ENCODE measurements around the gene CYP26C1.

Gene CYP26C1

DNA sequence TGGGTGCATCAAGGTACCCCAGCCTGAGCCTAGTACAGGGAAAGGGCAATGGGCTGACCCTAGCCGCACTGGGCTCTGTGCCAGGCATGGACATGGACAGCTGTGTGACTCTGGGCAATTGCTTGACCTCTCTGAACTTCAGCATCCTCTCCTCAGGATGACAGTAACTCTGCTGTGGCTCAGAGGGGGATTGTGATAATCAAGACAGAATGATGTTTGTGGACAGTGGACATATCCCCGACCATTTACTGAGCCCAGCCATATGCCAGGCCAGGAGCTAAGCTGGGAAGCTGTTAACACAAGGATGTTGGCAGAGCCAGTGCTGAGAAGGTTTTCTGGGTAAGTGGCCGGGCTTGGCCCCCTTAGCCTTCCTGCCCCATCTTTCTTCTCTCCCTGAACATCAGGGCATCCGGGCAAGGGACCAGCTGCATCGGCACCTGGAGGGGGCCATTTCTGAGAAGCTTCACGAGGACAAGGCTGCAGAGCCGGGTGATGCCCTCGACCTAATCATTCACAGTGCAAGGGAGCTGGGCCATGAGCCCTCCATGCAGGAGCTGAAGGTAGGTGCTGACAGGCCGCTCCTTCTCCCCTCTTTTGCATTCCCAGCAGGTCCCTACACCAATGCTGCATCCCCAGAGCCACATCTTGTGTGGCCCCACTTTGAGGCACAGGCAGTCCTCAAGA is 3.5 kb downstream of the CYP26C1 start:
- DNase-seq (ENCODE audit: low read depth in 1 of 2, low spot score in 1 of 2): no peak

DNA sequence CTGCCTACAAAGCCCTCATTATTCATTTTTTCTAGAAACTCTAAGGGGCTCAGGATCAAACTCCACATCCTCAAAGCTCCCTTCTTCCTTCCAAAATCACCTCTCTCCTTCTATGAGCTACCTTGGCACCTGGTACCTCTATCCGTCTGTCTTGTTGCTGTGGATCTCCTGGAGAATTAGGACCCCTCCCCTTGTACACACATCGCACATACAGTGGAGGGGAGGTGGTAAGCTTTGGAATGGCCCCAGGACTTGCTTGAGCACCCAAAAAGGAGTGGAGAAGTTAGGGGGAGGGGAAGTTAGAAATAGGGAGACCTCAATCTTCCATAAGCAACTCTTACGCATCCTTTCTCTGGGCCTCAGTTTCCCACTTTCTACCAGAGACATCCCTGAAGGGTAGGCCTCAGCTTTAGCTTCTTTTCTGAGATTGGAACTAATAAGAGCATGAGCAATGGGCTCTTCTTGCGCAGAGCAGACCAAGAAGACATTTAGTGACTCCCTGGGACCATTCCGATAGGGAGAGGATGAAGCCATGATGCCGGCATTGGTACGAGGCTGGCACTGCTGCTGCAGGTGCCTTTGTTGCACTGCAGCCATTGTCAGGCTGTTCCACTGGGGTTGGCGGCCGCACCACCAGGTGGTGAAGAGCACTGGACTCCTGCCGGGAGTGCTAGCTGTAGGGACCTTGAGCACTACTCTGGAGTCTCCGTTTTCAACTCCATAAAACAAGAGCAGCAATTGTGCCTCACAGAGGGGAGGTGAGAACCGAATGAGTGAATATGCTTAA is 4.5 kb downstream of the CYP26C1 start:
- DNase-seq (ENCODE audit: low read depth in 1 of 2, low spot score in 1 of 2): no peak

DNA sequence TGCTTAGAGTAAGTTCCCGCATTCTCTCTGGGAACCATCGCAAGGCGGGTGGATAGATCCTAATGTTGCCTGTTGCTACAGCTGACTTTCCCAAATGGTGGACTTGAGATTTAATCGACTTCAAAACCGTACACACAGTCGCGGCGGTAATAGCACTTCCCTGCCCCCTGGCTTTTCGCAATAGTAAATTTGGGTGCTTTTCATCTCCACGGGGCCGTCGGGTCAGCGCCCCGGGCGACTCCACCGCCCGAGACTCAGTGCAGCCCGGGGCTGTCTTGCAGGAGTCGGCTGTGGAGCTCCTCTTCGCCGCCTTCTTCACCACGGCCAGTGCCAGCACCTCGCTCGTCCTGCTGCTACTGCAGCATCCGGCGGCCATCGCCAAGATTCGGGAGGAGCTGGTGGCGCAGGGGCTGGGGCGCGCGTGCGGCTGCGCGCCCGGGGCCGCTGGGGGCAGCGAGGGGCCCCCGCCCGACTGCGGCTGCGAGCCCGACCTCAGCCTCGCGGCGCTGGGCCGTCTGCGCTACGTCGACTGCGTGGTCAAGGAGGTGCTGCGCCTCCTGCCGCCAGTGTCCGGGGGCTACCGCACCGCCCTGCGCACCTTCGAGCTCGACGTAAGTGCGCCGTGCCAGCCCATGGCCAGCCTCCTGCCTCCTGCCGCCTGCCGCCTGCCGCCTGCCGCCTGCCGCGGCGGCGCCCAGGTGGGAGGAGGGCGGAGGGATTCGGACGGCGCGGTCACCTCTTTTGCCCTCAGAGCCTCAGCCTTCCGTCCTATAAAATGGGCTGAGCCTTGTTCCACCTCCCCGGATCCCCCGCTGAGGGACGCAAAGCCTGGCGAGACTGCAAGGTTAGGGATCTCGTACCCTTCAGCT is 5.3 kb downstream of the CYP26C1 start:
- no peak for DNase-seq (ENCODE audit: low read depth in 1 of 2, low spot score in 1 of 2)

DNA sequence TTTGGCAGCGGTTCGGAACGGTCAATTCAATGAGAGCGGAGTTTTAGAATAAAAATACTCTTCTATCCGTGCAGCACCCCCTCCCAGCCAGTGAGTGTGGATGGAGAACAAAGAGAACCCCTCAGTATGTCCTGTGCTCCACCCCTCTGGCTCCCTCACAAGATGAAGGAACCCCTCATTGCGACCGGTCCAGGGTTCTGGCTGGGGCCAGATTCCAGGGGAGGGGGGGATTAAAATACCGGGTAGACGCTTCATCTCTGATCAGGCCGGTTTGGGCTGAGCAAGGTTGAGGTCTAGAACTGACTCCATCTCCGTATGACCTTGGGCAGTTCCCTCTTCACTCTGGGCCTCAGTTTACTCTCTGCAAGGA is 5.9 kb downstream of the CYP26C1 start:
- no peak for DNase-seq (ENCODE audit: low read depth in 1 of 2, low spot score in 1 of 2)

DNA sequence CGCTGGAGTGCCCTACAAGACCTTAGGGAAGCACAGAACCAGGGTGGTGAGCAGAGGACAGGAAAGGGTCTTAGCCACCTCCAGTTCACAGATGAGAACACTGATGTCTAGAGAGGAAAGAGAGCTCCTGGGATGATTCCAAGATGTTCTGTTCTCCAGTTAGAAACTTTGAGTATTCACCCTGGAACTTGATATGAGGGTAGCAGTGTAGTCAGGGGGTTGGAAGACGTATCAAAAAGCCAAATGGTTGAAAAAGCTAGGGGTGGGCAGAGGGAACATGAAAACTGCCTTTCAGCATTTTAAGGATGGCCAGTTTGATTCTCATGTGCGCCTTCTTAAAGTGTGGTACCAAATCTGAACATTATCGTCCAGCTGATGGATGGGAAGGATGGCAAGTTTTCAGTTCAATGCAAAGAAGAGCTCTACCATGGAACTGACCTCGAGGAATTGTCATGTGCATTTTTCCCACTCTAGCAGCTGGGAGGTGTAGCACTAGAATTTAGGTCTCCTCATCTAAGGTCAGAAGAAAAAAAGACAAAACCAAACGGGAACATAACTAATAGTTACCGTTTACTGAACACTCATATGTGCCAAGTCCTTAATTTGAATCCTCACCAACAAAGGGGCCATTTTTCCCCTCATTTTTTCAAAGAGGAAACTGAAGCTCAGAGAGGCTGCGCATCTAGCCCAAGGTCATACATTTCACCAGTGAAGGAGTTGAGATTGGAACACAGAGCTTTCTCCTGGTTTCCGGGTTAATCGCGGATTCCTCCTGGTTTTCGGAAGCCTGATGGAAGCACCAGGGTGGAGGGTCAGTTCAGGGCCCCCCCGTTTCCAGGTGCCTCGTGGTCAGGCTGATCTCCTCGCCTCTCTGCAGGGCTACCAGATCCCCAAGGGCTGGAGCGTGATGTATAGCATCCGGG is 7.1 kb downstream of the CYP26C1 start:
- no peak for DNase-seq (ENCODE audit: low read depth in 1 of 2, low spot score in 1 of 2)

DNA sequence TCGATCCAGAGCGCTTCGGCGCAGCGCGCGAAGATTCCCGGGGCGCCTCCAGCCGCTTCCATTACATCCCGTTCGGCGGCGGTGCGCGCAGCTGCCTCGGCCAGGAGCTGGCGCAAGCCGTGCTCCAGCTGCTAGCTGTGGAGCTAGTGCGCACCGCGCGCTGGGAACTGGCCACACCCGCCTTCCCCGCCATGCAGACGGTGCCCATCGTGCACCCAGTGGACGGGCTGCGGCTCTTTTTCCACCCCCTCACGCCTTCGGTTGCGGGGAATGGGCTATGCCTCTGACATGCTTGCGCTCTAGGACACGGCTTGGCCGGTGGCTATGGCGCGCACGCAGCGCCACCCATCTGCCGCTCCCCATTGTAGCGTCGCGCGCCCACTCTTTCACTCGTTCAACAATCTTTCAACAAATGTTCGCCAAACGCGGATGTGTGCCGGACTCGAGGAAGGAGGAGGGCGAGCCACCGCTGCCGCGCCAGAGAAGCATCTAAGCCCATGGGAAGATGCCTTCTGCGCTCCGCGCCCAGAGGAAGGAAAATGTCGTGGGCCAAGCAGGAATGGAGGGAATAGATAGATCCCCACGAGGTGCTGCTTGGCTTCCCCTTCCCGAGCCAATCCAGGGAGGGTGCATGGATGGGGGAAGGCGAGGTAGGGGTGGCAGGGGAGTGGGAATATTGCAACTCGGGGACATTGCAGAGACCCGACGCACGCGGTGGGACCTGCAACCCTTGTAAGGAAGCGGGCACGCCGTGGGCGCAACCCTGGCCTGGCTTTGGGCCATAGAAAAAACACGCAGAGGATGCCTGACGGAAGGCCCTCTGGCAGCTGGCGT is 8.0 kb downstream of the CYP26C1 start:
- DNase-seq (ENCODE audit: low read depth in 1 of 2, low spot score in 1 of 2): no peak

DNA sequence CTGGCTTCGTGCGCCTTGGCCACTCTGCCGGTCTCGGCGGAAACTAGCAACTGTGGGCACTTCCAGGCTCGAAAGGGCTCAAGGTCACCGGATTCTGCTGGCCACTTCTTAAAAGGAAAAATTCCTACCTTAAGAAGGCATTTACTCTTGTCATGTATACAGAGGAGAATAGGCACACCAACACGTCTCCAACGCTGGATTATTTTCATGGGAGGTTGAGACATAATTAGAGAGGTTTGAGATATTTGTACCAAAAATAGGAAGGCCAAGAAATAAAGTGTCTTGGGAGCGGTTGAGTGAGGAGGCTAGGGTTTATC is 8.6 kb downstream of the CYP26C1 start:
- DNase-seq (ENCODE audit: low read depth in 1 of 2, low spot score in 1 of 2): no peak

DNA sequence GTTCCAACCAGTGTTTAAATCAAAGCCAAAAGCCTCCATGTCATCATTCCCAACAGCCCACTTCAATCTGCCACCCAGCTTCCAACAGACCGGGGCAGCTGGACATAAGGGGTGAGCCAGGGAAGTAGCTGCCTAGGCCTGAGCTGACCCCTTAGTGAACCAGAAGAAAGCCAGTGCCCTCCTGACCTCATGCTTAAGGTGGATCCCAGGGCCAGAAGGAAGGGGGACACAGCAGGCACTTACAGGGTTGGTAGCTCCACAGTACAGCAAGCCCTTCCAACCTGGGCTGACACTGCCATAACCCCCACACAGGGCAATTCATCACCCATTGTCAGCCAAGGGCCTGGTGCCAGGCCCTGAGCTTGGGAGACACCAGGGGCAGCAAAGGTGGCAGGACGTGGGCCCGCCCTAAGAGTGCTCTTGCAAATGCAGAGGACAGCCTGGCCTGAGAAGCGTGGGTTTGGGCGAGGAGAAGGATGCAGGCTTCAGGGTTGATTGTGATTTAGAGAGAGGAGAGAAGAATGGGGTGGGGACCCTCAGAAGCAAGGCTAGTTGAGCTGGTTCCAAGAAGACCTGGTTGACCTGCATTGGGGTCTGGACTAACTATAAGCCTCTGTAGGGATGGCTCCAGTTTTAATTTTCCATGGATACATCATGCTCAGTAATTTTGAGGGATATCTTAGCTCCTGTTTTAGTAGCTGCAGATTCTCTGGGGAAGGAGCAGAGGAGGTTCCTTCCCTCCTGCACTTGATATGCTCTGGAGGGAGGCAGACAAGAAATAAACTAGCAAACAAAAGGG is 10.0 kb downstream of the CYP26C1 start:
- DNase-seq (ENCODE audit: low read depth in 1 of 2, low spot score in 1 of 2): no peak

DNA sequence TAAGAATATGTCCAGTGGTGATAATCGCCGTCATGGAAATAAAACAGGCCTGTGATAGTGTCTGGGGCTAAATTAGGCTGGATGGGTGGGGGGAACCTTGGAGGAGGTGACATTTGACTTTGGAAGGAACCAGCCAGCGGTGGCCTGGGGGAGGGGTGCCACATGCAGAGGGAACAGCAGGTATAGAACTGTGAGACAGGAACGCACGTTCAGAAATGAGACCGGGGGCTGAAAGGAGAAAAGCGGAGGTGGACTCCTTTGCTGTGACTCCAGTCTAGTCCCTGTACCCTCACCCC is 10.5 kb downstream of the CYP26C1 start:
- DNase-seq (ENCODE audit: low read depth in 1 of 2, low spot score in 1 of 2): no peak

DNA sequence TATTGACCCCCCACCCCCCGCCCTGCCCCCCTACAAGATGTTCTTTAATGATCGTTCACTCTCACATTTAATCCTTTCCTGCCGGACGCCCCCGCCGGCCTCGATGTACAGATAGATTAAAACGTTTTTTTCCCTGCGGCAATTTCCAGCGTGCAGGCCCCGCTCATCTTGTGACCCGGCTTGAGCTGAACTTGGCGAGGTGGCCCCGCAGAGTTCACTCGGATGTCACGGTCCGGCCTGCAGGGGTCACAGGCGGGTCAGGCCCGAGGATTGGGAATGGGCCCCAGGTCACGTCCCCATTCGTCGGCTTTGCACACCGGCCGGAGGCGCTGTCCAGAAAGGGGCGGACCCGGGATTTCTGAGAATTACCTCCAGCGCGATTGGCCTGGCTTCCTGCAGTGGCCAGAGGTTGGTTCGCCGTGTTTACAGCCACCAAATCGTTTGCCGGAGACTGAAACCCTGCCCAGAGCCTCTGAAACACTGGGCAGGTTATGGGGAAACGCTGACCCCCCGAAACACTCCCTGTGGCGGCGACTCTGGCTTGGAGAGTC is 11.2 kb downstream of the CYP26C1 start:
- DNase-seq (ENCODE audit: low read depth in 1 of 2, low spot score in 1 of 2): no peak

DNA sequence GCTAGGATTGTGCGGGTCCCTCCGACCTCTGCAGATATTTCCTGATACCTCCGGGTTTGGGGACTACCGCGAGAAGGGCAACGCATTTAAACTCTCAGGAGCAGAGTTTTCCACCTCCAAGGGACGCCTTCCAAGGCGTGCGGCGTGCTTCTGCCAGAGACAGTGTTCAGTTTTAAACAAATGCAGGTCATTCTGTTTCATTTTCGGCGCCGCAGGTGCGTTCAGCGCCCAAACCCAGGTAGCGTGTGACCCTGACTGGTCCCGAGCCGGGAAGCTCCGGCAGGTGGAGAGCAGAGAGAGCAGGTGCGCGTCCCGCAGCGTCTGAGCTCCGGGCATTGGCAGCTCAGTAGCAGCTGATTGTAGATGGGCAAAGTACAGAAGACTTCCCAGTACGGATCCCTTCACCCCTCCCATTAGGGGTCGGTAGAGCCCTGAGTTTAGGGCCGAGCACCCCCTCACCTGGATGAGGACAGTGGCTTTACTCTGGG is 11.7 kb downstream of the CYP26C1 start:
- no peak for DNase-seq (ENCODE audit: low read depth in 1 of 2, low spot score in 1 of 2)

DNA sequence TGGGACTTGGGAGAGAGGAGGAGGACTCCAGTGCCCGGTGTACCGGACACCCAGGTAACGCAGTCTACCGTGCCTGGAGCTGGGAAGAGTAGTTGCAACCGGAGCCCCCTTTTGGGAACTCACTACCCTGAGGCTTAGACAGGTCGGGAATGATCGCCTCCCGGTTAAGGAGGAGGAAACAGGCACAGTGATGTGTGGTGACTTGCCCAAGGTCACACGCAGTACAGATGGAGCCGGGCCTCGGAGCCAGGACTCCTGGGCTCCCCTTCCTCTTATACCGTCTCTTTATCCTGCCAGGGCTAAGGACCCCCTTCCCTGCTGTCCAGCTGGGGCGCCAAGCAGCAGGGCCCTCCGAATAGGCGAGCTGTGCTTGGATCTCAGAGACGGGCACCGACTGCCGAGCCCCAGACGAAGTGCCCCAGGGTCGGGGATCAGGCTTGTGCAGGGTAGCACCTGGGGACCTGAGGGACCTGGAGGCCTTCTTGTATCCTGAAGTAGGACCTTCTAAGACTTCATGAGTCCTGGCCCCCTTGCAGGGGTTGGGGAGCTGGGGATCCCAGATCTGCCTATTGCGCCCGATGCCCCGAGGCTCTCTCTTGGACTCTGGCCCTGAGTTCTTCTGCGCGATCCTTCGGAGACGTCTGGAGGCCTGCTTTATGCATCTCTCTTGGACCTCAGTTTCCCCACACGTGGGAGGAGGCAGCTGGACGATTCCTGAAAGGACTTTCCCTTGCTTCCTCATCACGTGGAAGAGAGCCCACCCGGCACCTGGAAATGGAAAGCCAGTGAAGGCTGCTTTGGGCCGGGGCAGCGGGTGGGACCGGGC is 12.3 kb downstream of the CYP26C1 start:
- DNase-seq (ENCODE audit: low read depth in 1 of 2, low spot score in 1 of 2): no peak

DNA sequence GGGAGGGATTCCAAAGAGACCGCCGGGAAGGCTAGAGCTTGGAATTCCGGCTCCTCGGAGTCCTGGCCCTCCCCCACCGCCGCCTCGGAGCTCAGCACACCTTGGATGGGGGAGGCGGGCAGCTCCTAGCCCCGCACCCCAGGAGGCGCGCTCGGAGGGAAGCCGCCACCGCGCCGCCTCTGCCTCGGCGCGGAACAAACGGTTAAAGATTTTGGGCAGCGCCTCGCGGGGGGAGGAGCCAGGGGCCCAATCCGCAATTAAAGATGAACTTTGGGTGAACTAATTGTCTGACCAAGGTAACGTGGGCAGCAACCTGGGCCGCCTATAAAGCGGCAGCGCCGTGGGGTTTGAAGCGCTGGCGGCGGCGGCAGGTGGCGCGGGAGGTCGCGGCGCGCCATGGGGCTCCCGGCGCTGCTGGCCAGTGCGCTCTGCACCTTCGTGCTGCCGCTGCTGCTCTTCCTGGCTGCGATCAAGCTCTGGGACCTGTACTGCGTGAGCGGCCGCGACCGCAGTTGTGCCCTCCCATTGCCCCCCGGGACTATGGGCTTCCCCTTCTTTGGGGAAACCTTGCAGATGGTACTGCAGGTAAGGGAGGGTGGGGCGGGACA is 13.0 kb downstream of the CYP26C1 start, which contains the start of gene CYP26A1:
Gene CYP26A1, plus strand, starts transcription at position 355 of the 608 bp plus-strand sequence. Its CDS starts 42 bp downstream, at position 397.
- DNase-seq (ENCODE audit: low read depth in 1 of 2, low spot score in 1 of 2): no peak

DNA sequence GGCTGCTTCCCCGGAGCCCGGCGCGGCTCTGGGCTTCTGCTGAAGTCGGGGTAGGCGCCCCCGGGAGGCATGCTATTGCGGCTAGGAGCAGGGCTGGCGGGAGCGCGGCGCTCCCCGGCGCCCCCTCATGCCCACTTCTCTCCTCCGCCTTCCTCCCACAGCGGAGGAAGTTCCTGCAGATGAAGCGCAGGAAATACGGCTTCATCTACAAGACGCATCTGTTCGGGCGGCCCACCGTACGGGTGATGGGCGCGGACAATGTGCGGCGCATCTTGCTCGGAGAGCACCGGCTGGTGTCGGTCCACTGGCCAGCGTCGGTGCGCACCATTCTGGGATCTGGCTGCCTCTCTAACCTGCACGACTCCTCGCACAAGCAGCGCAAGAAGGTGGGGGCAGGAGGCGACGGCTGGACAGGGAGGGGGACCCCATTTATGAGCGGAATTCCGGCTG is 13.6 kb downstream of the CYP26C1 start:
- DNase-seq (ENCODE audit: low read depth in 1 of 2, low spot score in 1 of 2): no peak

DNA sequence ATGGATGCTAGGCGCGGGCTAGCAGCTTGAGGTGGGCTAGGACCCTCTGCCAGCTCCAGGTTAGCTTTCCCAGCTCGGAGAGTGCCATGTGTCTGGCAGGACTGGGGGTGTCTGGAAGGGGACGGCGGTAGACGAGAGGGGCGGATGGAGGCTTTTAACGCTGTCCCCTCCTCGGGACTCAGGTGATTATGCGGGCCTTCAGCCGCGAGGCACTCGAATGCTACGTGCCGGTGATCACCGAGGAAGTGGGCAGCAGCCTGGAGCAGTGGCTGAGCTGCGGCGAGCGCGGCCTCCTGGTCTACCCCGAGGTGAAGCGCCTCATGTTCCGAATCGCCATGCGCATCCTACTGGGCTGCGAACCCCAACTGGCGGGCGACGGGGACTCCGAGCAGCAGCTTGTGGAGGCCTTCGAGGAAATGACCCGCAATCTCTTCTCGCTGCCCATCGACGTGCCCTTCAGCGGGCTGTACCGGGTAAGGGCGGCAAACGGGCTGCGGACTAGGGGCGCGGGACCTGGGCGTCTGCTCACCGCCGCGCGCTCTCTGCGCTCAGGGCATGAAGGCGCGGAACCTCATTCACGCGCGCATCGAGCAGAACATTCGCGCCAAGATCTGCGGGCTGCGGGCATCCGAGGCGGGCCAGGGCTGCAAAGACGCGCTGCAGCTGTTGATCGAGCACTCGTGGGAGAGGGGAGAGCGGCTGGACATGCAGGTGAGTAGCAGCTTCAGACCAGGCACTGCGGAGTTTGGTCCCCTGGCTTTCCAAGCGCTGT is 14.2 kb downstream of the CYP26C1 start:
- no peak for DNase-seq (ENCODE audit: low read depth in 1 of 2, low spot score in 1 of 2)

DNA sequence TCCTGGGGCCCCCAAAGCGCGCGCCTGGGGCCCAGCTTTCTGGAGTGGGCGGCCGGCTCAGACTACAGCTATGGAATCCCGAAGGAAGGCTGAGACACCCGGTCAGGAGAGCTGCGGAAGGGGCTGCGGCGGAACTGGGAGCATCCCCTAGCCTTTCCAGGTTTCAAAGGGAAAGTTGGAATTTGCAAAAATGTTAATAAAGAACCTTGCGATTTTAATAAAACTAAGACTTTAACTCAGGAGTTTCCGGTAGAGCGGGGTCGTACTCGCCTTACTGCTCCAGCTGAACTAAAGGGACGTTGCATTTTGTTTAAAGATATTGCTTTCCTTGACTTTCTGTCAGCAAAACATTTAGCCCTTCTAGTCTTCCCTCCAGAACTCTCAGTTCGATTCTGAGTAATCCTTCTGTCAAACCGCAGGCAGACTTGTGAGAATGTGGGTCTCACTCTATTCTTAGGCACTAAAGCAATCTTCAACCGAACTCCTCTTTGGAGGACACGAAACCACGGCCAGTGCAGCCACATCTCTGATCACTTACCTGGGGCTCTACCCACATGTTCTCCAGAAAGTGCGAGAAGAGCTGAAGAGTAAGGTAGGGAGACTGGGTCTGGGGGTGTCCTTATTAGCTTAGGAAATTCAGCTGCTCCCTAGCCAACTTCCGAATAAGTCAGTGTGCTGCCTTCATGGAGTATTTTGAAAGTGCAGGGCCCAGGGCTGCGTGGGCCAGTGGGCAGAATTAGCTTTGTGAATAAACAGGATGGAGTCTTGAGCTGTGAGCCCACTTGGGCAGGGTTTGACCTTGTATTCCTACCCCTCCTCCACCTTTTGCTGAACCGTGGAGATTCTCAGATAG is 15.0 kb downstream of the CYP26C1 start:
- DNase-seq (ENCODE audit: low read depth in 1 of 2, low spot score in 1 of 2): no peak
